SK-N-MC (cell line): ENCODE data around the gene CPNE5.

Experiments used
- EZH2 ChIP-seq: fragments of 200-600 bp; sonication (generic); IDR thresholded peaks from one replicate; pipeline ENCODE4 v1.6.1; 2017; ENCODE audit warnings: antibody characterized with exemption
- FOXP2 ChIP-seq: optimal IDR thresholded peaks from 2 replicates; pipeline ENCODE3; 2011; ENCODE audit warnings: mild to moderate bottlenecking, moderate library complexity; ENCODE audit not compliant: insufficient read depth; ENCODE audit errors: extremely low read length, control extremely low read depth
- POLR2AphosphoS5 ChIP-seq: IDR thresholded peaks from 2 replicates; pipeline ENCODE4 v1.6.1; 2012; ENCODE audit warnings: mild to moderate bottlenecking, low read depth, low read length, borderline replicate concordance

- TF ChIP-seq POLR2AphosphoS5 (no peak), EZH2 (no peak), FOXP2 (no peak)
These were observed 32.1 kb downstream of the CPNE5 start for GRCh38 chr6:36807143-36807542.
